ENCODE measurements around the gene MLLT10. TPM values are rescaled to one million over a fixed set of nuclear protein-coding genes. Genes with fewer than 3 reads are reported as not detected.

The MLLT10 gene
- total and polyA plus RNA-seq, 4 donors, result 20.6 to 97.8 (median 35.7) TPM

GRCh38 chr10:21511095-21511570 lies 22.9 kb upstream of the MLLT10 start:
- no peak for ATAC-seq (ENCODE audit: insufficient read depth, low FRiP score)
- Histone ChIP-seq H3K36me3 (ENCODE audit: control insufficient read depth in 4 of 4, insufficient read depth in 4 of 4, low read length in 4 of 4) (no peaks in the 10 kb centered on the region), H3K9me3 (ENCODE audit: control insufficient read depth in 4 of 4, insufficient read depth in 3 of 4, low read length in 3 of 4) (no peaks in the 10 kb centered on the region), H3K27ac (ENCODE audit: low read depth in 1 of 2, low read length in 1 of 2) (no peak overlapping the region), H3K4me1 (ENCODE audit: control insufficient read depth in 5 of 5, insufficient read depth in 5 of 5, low read length in 5 of 5) (peaks cover 0 to 68% (median 5%) of the 10 kb centered on the region in 5 donors), H3K9ac (ENCODE audit: insufficient read depth in 1 of 2, low read length in 2 of 2) (peak overlapping the region in 1 of 2 donors; percentile 66), H3K27me3 (ENCODE audit: control insufficient read depth in 3 of 3, insufficient read depth in 3 of 3, low read length in 2 of 3) (no peaks in the 10 kb centered on the region), H3K4me3 (no peak overlapping the region)
- peak in 2 of 3 donors; percentile 39 to 60 for DNase-seq
- no peak for TF ChIP-seq CTCF (IDR thresholded peaks at IDR 0.05; ENCODE audit: control extremely low read depth, extremely low read depth)
- WGBS, 2 donors, result 85 to 86% methylated on average over 2 of the region's 2 CpGs

GRCh38 chr10:21511946-21512572 lies 22.0 kb upstream of the MLLT10 start:
- Histone ChIP-seq H3K9me3 (ENCODE audit: control insufficient read depth in 4 of 4, insufficient read depth in 3 of 4, low read length in 3 of 4) (no peaks in the 10 kb centered on the region), H3K9ac (ENCODE audit: insufficient read depth in 1 of 2, low read length in 2 of 2) (peak overlapping the region in 1 of 2 donors; percentile 45), H3K27me3 (ENCODE audit: control insufficient read depth in 3 of 3, insufficient read depth in 3 of 3, low read length in 2 of 3) (no peaks in the 10 kb centered on the region), H3K36me3 (ENCODE audit: control insufficient read depth in 4 of 4, insufficient read depth in 4 of 4, low read length in 4 of 4) (no peaks in the 10 kb centered on the region), H3K4me1 (ENCODE audit: control insufficient read depth in 5 of 5, insufficient read depth in 5 of 5, low read length in 5 of 5) (peaks cover 0 to 68% (median 5%) of the 10 kb centered on the region in 5 donors), H3K4me3 (no peak overlapping the region), H3K27ac (ENCODE audit: low read depth in 1 of 2, low read length in 1 of 2) (no peak overlapping the region)
- DNase-seq, result peak in 2 of 3 donors; percentile 59 to 67
- TF ChIP-seq CTCF (IDR thresholded peaks at IDR 0.05; ENCODE audit: control extremely low read depth, extremely low read depth), result no peak
- ATAC-seq (ENCODE audit: insufficient read depth, low FRiP score), result no peak
- WGBS, 2 donors, result 89 to 93% methylated on average over 3 of the region's 3 CpGs

- peak overlapping the region in 1 of 2 donors; percentile 45 for H3K9ac ChIP-seq (ENCODE audit: insufficient read depth in 1 of 2, low read length in 2 of 2)
- H3K27me3 ChIP-seq (ENCODE audit: control insufficient read depth in 3 of 3, insufficient read depth in 3 of 3, low read length in 2 of 3), result no peaks in the 10 kb centered on the region
- TF ChIP-seq CTCF (IDR thresholded peaks at IDR 0.05; ENCODE audit: control extremely low read depth, extremely low read depth), result no peak
- no peaks in the 10 kb centered on the region for H3K9me3 ChIP-seq (ENCODE audit: control insufficient read depth in 4 of 4, insufficient read depth in 3 of 4, low read length in 3 of 4)
- 80 to 90% methylated on average over 2 of the region's 2 CpGs for WGBS, 2 donors
- H3K36me3 ChIP-seq (ENCODE audit: control insufficient read depth in 4 of 4, insufficient read depth in 4 of 4, low read length in 4 of 4), result peaks cover 0 to 3% (median 0%) of the 10 kb centered on the region in 4 donors
- H3K4me3 ChIP-seq, result no peak overlapping the region
- ATAC-seq (ENCODE audit: insufficient read depth, low FRiP score) (no peak), DNase-seq (peak in 2 of 3 donors; percentile 72 to 73)
- H3K4me1 ChIP-seq (ENCODE audit: control insufficient read depth in 5 of 5, insufficient read depth in 5 of 5, low read length in 5 of 5), result peaks cover 0 to 69% (median 5%) of the 10 kb centered on the region in 5 donors
- no peak overlapping the region for H3K27ac ChIP-seq (ENCODE audit: low read depth in 1 of 2, low read length in 1 of 2)
Measured at GRCh38 chr10:21512573-21513404, 21.2 kb upstream of the MLLT10 start.

All from lung (tissue), 12 donors.